GM12801 (cell line): ENCODE data around the gene ADCK2.

Experiments used
- TF ChIP-seq, protein P1 (sequence below): IDR thresholded peaks from one replicate; pipeline ENCODE4 v1.5.1; 2011; ENCODE audit warnings: control low read depth; ENCODE audit not compliant: insufficient read length; ENCODE audit errors: extremely low read depth

The ADCK2 gene

GRCh38 chr7:140738280-140738679 is 65.5 kb downstream of the ADCK2 start:
- TF ChIP-seq, protein P1, sequence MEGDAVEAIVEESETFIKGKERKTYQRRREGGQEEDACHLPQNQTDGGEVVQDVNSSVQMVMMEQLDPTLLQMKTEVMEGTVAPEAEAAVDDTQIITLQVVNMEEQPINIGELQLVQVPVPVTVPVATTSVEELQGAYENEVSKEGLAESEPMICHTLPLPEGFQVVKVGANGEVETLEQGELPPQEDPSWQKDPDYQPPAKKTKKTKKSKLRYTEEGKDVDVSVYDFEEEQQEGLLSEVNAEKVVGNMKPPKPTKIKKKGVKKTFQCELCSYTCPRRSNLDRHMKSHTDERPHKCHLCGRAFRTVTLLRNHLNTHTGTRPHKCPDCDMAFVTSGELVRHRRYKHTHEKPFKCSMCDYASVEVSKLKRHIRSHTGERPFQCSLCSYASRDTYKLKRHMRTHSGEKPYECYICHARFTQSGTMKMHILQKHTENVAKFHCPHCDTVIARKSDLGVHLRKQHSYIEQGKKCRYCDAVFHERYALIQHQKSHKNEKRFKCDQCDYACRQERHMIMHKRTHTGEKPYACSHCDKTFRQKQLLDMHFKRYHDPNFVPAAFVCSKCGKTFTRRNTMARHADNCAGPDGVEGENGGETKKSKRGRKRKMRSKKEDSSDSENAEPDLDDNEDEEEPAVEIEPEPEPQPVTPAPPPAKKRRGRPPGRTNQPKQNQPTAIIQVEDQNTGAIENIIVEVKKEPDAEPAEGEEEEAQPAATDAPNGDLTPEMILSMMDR = no peak

GRCh38 chr7:140744005-140744404 is 71.3 kb downstream of the ADCK2 start:
- TF ChIP-seq, protein P1 = no peak
